Measurements from ENCODE around the gene ARHGAP40. TPM values are rescaled to one million over a fixed set of nuclear protein-coding genes. Genes with fewer than 3 reads are reported as not detected.

The ARHGAP40 gene
- total and polyA plus RNA-seq, 9 of the 15 experiments (the other 6 are each of a cell fraction or from before 2014, with no cell fraction given), result not detected

DNA sequence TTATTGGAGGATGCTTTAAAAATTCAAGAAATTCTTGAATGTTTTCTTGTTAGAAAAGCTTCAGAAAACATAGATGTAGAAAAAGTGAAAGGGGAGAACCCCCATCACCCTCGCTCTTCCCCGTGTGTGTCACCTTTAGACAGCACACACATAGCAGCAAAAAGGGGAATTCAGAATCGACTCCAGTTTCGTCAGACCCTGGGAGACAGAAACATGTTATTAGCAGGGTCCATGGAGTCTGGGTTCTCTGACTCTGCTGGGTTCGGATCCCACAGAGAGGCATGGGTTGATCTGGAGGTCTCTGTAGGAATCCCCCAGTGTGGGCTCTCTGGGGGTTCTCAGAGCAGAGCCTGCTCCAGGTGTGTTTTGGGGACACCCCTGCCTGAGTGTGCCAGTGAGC, 43.7 kb downstream of the ARHGAP40 start (continued):
- TF ChIP-seq, protein P1, sequence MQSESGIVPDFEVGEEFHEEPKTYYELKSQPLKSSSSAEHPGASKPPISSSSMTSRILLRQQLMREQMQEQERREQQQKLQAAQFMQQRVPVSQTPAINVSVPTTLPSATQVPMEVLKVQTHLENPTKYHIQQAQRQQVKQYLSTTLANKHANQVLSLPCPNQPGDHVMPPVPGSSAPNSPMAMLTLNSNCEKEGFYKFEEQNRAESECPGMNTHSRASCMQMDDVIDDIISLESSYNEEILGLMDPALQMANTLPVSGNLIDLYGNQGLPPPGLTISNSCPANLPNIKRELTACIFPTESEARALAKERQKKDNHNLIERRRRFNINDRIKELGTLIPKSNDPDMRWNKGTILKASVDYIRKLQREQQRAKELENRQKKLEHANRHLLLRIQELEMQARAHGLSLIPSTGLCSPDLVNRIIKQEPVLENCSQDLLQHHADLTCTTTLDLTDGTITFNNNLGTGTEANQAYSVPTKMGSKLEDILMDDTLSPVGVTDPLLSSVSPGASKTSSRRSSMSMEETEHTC (IDR thresholded peaks at IDR 0.05), result no peak
- TF ChIP-seq ZNF561 (CRISPR knock-in tag; conservative IDR thresholded peaks at IDR 0.05) (no peak), STAT5A (IDR thresholded peaks at IDR 0.05; ENCODE audit: borderline replicate concordance, low read length) (no peak), HMGXB4 (CRISPR knock-in tag; IDR thresholded peaks at IDR 0.05) (no peak), ARNT (IDR thresholded peaks at IDR 0.05) (no peak), U2AF1 (optimal IDR thresholded peaks at IDR 0.05; ENCODE audit: low read depth, low read length) (no peak), HDAC6 (IDR thresholded peaks at IDR 0.05; ENCODE audit: low read depth, low read length) (no peak), POLR3G (IDR thresholded peaks at IDR 0.05; ENCODE audit: extremely low read depth, insufficient read length, insufficient replicate concordance) (no peak), ZNF134 (CRISPR knock-in tag; conservative IDR thresholded peaks at IDR 0.05) (no peak)

Data from K562 (cell line).